Measurements from ENCODE around the gene PAXX.

PAXX gene

GRCh38 chr9:136968333-136969127 lies 23.7 kb upstream of the PAXX start:
- no peak for DNase-seq

- DNase-seq = no peak
These were observed 23.1 kb upstream of the PAXX start for GRCh38 chr9:136969150-136969549.

GRCh38 chr9:136969774-136970173 lies 22.4 kb upstream of the PAXX start:
- no peak for DNase-seq

- DNase-seq = no peak
These were observed 21.9 kb upstream of the PAXX start for GRCh38 chr9:136970361-136970760.

- no peak for DNase-seq
These were observed 20.5 kb upstream of the PAXX start for GRCh38 chr9:136971746-136972145.

- no peak for DNase-seq
These were observed 19.9 kb upstream of the PAXX start for GRCh38 chr9:136972335-136972734.

- DNase-seq = no peak
These were observed 19.5 kb upstream of the PAXX start for GRCh38 chr9:136972743-136973142.

- DNase-seq = no peak
These were observed 18.3 kb upstream of the PAXX start for GRCh38 chr9:136973618-136974617.

GRCh38 chr9:136974817-136975535 lies 17.2 kb upstream of the PAXX start:
- no peak for DNase-seq

- peak; percentile 7 for DNase-seq
These were observed 16.6 kb upstream of the PAXX start for GRCh38 chr9:136975644-136976043.

- DNase-seq = no peak
These were observed 15.0 kb upstream of the PAXX start, which contains the start of gene PTGDS for GRCh38 chr9:136977223-136977622. Gene PTGDS, plus strand, starts transcription at chr9:136977504. Its CDS starts 75 bp downstream, at chr9:136977579.

GRCh38 chr9:136977649-136978072 lies 14.6 kb upstream of the PAXX start:
- no peak for DNase-seq

- DNase-seq = no peak
These were observed 14.0 kb upstream of the PAXX start for GRCh38 chr9:136978073-136978864.

GRCh38 chr9:136978865-136979544 lies 13.2 kb upstream of the PAXX start:
- no peak for DNase-seq

GRCh38 chr9:136979769-136980587 lies 12.2 kb upstream of the PAXX start:
- DNase-seq = no peak

GRCh38 chr9:136980669-136981478 lies 11.3 kb upstream of the PAXX start:
- no peak for DNase-seq

- DNase-seq = no peak
These were observed 10.5 kb upstream of the PAXX start for GRCh38 chr9:136981588-136982231.

GRCh38 chr9:136982232-136983051 lies 9.8 kb upstream of the PAXX start, which contains the start of gene LCNL1:
Gene LCNL1, plus strand, starts transcription at chr9:136982993. Its CDS starts 594 bp downstream, at chr9:136983587.
- no peak for DNase-seq
